Astrocyte of the spinal cord (primary cell): Measurements from ENCODE around the gene CHERP.

Experiments
- DNase-seq: peaks from one replicate; pipeline ENCODE4 v3.0.0; 2011; ENCODE audit warnings: low read depth, low spot score
- H3K4me3 ChIP-seq: 2 replicates; pipeline ENCODE4 v1.5.1; 2011; ENCODE audit warnings: low read depth, mild to moderate bottlenecking, low read length, moderate library complexity
- in situ Hi-C: cut with HindIII; loops from 2 replicates; pipeline ENCODE4 v1.10.0; 2017; ENCODE audit warnings: low sequenced_read_pairs
- TF ChIP-seq, protein P1 (sequence below): IDR thresholded peaks from 2 replicates; pipeline ENCODE4 v1.5.1; 2012; ENCODE audit warnings: low read depth, mild to moderate bottlenecking, low read length, inconsistent platforms

Gene CHERP

GRCh38 chr19:16525751-16526481 lies 16.3 kb downstream of the CHERP start:
- no peak overlapping the region for H3K4me3 ChIP-seq
- TF ChIP-seq, protein P1, sequence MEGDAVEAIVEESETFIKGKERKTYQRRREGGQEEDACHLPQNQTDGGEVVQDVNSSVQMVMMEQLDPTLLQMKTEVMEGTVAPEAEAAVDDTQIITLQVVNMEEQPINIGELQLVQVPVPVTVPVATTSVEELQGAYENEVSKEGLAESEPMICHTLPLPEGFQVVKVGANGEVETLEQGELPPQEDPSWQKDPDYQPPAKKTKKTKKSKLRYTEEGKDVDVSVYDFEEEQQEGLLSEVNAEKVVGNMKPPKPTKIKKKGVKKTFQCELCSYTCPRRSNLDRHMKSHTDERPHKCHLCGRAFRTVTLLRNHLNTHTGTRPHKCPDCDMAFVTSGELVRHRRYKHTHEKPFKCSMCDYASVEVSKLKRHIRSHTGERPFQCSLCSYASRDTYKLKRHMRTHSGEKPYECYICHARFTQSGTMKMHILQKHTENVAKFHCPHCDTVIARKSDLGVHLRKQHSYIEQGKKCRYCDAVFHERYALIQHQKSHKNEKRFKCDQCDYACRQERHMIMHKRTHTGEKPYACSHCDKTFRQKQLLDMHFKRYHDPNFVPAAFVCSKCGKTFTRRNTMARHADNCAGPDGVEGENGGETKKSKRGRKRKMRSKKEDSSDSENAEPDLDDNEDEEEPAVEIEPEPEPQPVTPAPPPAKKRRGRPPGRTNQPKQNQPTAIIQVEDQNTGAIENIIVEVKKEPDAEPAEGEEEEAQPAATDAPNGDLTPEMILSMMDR = no peak
- in situ Hi-C loops = no loop called here
- no peak for DNase-seq

DNA sequence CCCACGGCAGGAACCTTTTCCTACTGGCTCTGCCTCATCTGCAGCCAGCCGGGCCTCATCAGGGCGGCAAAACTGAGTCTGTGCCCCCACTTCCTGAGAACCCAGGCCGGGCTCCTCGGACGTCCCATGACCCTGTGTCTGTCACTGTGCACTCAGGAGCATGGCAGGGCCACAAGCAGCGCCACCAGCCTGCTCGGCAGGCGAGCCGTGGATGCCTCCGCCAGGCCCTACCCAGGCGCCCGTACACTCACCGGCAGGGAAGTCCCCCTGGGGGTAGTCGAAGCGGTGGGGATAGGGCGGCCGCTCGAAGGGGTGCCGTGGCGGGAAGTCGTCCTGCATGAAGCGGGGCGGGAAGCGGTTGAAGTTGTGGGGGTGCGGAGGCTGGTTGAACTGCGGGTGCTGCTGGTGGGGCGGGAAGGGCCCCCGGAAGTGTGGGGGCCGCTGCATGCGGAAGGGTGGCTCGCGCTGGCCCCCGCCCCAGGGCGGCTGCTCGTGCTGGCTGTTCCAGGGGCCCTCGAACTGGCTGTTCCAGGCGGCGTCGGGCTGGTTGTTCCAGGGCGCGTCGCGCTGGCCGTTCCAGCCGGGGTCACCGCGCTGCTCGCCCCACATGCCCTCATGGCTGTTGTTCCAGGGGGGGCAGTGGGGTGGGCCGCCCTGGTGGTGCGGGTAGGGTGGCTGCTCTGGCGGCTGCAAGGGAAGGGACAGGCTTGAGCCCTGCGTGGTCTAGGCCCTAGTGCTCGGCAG lies 17.1 kb downstream of the CHERP start:
- in situ Hi-C loops = no loop called here
- TF ChIP-seq, protein P1 = no peak
- no peak overlapping the region for H3K4me3 ChIP-seq
- DNase-seq = no peak

- in situ Hi-C loops = no loop called here
- DNase-seq = no peak
- no peak overlapping the region for H3K4me3 ChIP-seq
- TF ChIP-seq, protein P1 = no peak
Measured at GRCh38 chr19:16522559-16523377, 19.5 kb downstream of the CHERP start.

- in situ Hi-C loops = no loop called here
- H3K4me3 ChIP-seq = no peak overlapping the region
- no peak for DNase-seq
- TF ChIP-seq, protein P1 = no peak
Measured at GRCh38 chr19:16521715-16522289, 20.4 kb downstream of the CHERP start.

DNA sequence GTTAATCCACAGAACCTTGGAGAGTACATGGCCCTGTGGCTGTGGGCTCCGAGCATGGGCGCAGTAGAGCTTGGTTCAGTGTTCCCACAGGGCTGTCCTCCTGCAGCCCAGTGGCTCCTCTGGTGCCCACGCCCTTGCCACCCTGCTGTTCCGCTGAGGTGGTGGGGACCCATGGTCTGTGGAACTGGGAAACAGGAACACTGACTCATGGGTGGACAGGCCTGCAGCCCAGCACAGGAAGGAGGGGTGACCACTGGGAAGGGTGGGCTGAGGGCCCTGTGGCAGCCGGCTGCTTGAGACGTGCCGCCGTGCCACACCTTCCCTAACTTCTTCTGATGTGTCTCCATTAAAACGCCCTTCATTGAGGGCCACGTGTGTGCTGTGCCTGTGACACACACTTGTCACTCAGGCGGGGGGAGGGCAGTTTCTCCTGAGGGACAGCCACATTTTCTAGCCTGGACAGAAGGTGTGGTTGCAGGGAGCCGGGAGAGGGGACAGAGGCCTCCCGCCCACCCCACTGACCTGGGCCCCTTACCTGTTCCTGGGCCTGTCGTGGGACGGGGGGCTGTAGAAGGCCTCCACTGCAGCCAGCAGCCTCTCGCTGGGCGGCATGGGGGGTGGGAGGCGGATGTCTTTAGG lies 21.1 kb downstream of the CHERP start:
- in situ Hi-C loops = no loop called here
- TF ChIP-seq, protein P1 = no peak
- DNase-seq = no peak
- no peak overlapping the region for H3K4me3 ChIP-seq
